Astrocyte (in vitro differentiated cells and primary cell): Measurements from ENCODE around the gene NT5C1B. TPM values are rescaled to one million over a fixed set of nuclear protein-coding genes. Genes with fewer than 3 reads are reported as not detected.
A peak's percentile ranks its signal among the peaks of the same experiment; 100 is the strongest.

Experiments
- DNase-seq: peaks from one replicate; pipeline ENCODE4 v3.0.0-alpha.2; 2010; ENCODE audit warnings: low read depth
- FAIRE-seq: peaks from 2 replicates; lab custom pipeline; 2011; peaks lifted over from hg19 to GRCh38; lab: Jason Lieb, UNC
- H2AFZ ChIP-seq: 2 replicates; pipeline ENCODE4 v1.6.0; 2012; ENCODE audit warnings: low read depth, low read length, inconsistent platforms
- H3K27ac ChIP-seq: 2 replicates; pipeline ENCODE4 v1.5.1; 2011; ENCODE audit warnings: low read depth, low read length, inconsistent platforms
- H3K27me3 ChIP-seq: 2 replicates; pipeline ENCODE4 v1.6.0; 2011; ENCODE audit warnings: low read length, inconsistent platforms; ENCODE audit not compliant: insufficient read depth
- H3K36me3 ChIP-seq: 2 replicates; pipeline ENCODE4 v1.5.1; 2011; ENCODE audit warnings: low read length, inconsistent platforms; ENCODE audit not compliant: insufficient read depth
- H3K4me1 ChIP-seq: 2 replicates; pipeline ENCODE4 v1.5.1; 2011; ENCODE audit warnings: low read length, inconsistent platforms; ENCODE audit not compliant: insufficient read depth
- H3K4me2 ChIP-seq: 2 replicates; pipeline ENCODE4 v1.6.0; 2012; ENCODE audit warnings: low read length, inconsistent platforms
- H3K4me3 ChIP-seq: 2 replicates; pipeline ENCODE4 v1.5.1; 2011; ENCODE audit warnings: low read depth, mild to moderate bottlenecking, low read length, inconsistent platforms; ENCODE audit not compliant: insufficient read depth
- H3K79me2 ChIP-seq: 2 replicates; pipeline ENCODE4 v1.6.0; 2012; ENCODE audit warnings: mild to moderate bottlenecking, low read length, inconsistent platforms; ENCODE audit not compliant: insufficient read depth
- H3K9ac ChIP-seq: 2 replicates; pipeline ENCODE4 v1.6.0; 2012; ENCODE audit warnings: mild to moderate bottlenecking, low read length, inconsistent platforms
- H3K9me3 ChIP-seq: 2 replicates; pipeline ENCODE4 v1.5.1; 2012; ENCODE audit warnings: low read depth, mild to moderate bottlenecking, low read length, inconsistent platforms; ENCODE audit not compliant: insufficient read depth
- H4K20me1 ChIP-seq: 2 replicates; pipeline ENCODE4 v1.6.0; 2012; ENCODE audit warnings: low read length, inconsistent platforms; ENCODE audit not compliant: insufficient read depth
- H3K27ac Mint-ChIP-seq: one replicate; pipeline ENCODE4 v1.8.0; 2021; ENCODE audit warnings: mild to moderate bottlenecking, mixed read lengths; ENCODE audit not compliant: unreplicated experiment
- H3K27me3 Mint-ChIP-seq: one replicate; pipeline ENCODE4 v1.8.0; 2021; ENCODE audit warnings: low read depth, mixed read lengths; ENCODE audit not compliant: unreplicated experiment
- H3K36me3 Mint-ChIP-seq: one replicate; pipeline ENCODE4 v1.8.0; 2021; ENCODE audit warnings: low read depth, mixed read lengths; ENCODE audit not compliant: unreplicated experiment
- H3K4me1 Mint-ChIP-seq: one replicate; pipeline ENCODE4 v1.8.0; 2021; ENCODE audit warnings: low read depth, mixed read lengths; ENCODE audit not compliant: unreplicated experiment
- H3K4me3 Mint-ChIP-seq: one replicate; pipeline ENCODE4 v1.8.0; 2021; ENCODE audit warnings: mild to moderate bottlenecking, moderate library complexity, mixed read lengths; ENCODE audit not compliant: unreplicated experiment
- H3K9me3 Mint-ChIP-seq: one replicate; pipeline ENCODE4 v1.8.0; 2021; ENCODE audit warnings: mild to moderate bottlenecking, mixed read lengths; ENCODE audit not compliant: unreplicated experiment
- CTCF ChIP-seq: IDR thresholded peaks from 2 replicates; pipeline ENCODE4 v1.5.1; 2011; ENCODE audit warnings: low read depth, mild to moderate bottlenecking, inconsistent platforms, low read length, moderate library complexity; ENCODE audit not compliant: insufficient read depth
- EZH2 ChIP-seq: IDR thresholded peaks from 2 replicates; pipeline ENCODE4 v1.6.1; 2012; ENCODE audit warnings: mild to moderate bottlenecking, low read length, inconsistent platforms; ENCODE audit not compliant: insufficient read depth
- total RNA-seq: library from RNA; stranded (reverse); gene quantifications from 2 replicates; pipeline ENCODE4 v1.2.1, GENCODE V29; 2021

Gene NT5C1B
- total RNA-seq, 1 donor from 2014 or later, result not detected

GRCh38 chr2:18630941-18631340, 41.6 kb upstream of the NT5C1B start:
- Histone ChIP-seq H3K27me3 (no peaks in the 10 kb centered on the region), H4K20me1 (no peaks in the 10 kb centered on the region), H3K4me2 (no peak overlapping the region), H3K9me3 (no peaks in the 10 kb centered on the region), H3K9ac (no peak overlapping the region), H3K79me2 (no peaks in the 10 kb centered on the region), H2AFZ (no peak overlapping the region), H3K36me3 (no peaks in the 10 kb centered on the region), H3K27ac (no peak overlapping the region), H3K4me1 (peaks cover 20% of the 10 kb centered on the region), H3K4me3 (no peak overlapping the region)
- no peaks in the 10 kb centered on the region for H3K27me3 Mint-ChIP-seq
- H3K36me3 Mint-ChIP-seq, result no peaks in the 10 kb centered on the region
- H3K4me1 Mint-ChIP-seq, result peaks cover 7% of the 10 kb centered on the region
- H3K9me3 Mint-ChIP-seq, result peaks cover 21% of the 10 kb centered on the region
- FAIRE-seq (peak; percentile 63), DNase-seq (no peak)
- no peak overlapping the region for H3K4me3 Mint-ChIP-seq
- no peak overlapping the region for H3K27ac Mint-ChIP-seq
- TF ChIP-seq EZH2 (no peak), CTCF (no peak)

GRCh38 chr2:18630541-18630940, 41.2 kb upstream of the NT5C1B start:
- no peaks in the 10 kb centered on the region for H4K20me1 ChIP-seq
- no peak overlapping the region for H3K4me2 ChIP-seq
- H3K79me2 ChIP-seq, result no peaks in the 10 kb centered on the region
- H3K36me3 ChIP-seq, result no peaks in the 10 kb centered on the region
- H3K9me3 ChIP-seq, result no peaks in the 10 kb centered on the region
- H3K4me1 Mint-ChIP-seq, result peaks cover 7% of the 10 kb centered on the region
- H3K9me3 Mint-ChIP-seq, result peaks cover 21% of the 10 kb centered on the region
- H3K27me3 Mint-ChIP-seq, result no peaks in the 10 kb centered on the region
- DNase-seq, result no peak
- no peak overlapping the region for H2AFZ ChIP-seq
- no peaks in the 10 kb centered on the region for H3K36me3 Mint-ChIP-seq
- peak; percentile 20 for FAIRE-seq
- no peak for TF ChIP-seq CTCF
- TF ChIP-seq EZH2, result no peak
- H3K9ac ChIP-seq, result no peak overlapping the region
- no peaks in the 10 kb centered on the region for H3K27me3 ChIP-seq
- H3K4me3 ChIP-seq, result no peak overlapping the region
- H3K27ac Mint-ChIP-seq, result no peak overlapping the region
- no peak overlapping the region for H3K4me3 Mint-ChIP-seq
- H3K27ac ChIP-seq, result peak overlapping the region; percentile 13
- H3K4me1 ChIP-seq, result peaks cover 22% of the 10 kb centered on the region

GRCh38 chr2:18630101-18630500, 40.7 kb upstream of the NT5C1B start:
- Histone ChIP-seq H3K79me2 (no peaks in the 10 kb centered on the region), H2AFZ (no peak overlapping the region), H3K9me3 (no peaks in the 10 kb centered on the region), H3K4me1 (peaks cover 22% of the 10 kb centered on the region), H3K4me3 (no peak overlapping the region), H3K27me3 (no peaks in the 10 kb centered on the region), H3K9ac (no peak overlapping the region), H3K4me2 (no peak overlapping the region), H3K27ac (no peak overlapping the region), H3K36me3 (no peaks in the 10 kb centered on the region), H4K20me1 (no peaks in the 10 kb centered on the region)
- Mint-ChIP-seq H3K4me1 (peaks cover 7% of the 10 kb centered on the region), H3K4me3 (no peak overlapping the region), H3K36me3 (no peaks in the 10 kb centered on the region), H3K27me3 (no peaks in the 10 kb centered on the region), H3K9me3 (peaks cover 21% of the 10 kb centered on the region), H3K27ac (no peak overlapping the region)
- peak; percentile 29 for FAIRE-seq
- no peak for TF ChIP-seq EZH2
- TF ChIP-seq CTCF, result no peak
- peak; percentile 70 for DNase-seq
